ENCODE measurements around the gene ST6GALNAC4. TPM values are rescaled to one million over a fixed set of nuclear protein-coding genes. Genes with fewer than 3 reads are reported as not detected.

ST6GALNAC4 gene
- polyA plus RNA-seq, 3 donors, result 8.9 to 14.0 (median 10.3) TPM

- no peak overlapping the region for H3K9ac ChIP-seq (ENCODE audit: insufficient read depth, low read length, poor library complexity, severe bottlenecking)
- peaks cover 48 to 57% of the 10 kb centered on the region in 2 donors for H3K4me1 ChIP-seq (ENCODE audit: control insufficient read depth in 1 of 2, insufficient read depth in 2 of 2, low read length in 2 of 2)
- no peak overlapping the region for H3K4me3 Mint-ChIP-seq
Measured at GRCh38 chr9:127860260-127860659, 56.6 kb downstream of the ST6GALNAC4 start.

GRCh38 chr9:127858041-127858512 lies 58.8 kb downstream of the ST6GALNAC4 start:
- H3K4me1 Mint-ChIP-seq, result peaks cover 59% of the 10 kb centered on the region
- no peaks in the 10 kb centered on the region for H3K79me2 ChIP-seq (ENCODE audit: insufficient read depth, low read length)
- peaks cover 60 to 61% of the 10 kb centered on the region in 2 donors for H3K4me1 ChIP-seq (ENCODE audit: control insufficient read depth in 1 of 2, insufficient read depth in 2 of 2, low read length in 2 of 2)
- intact Hi-C loops (cut with micrococcal nuclease), result no loop called here
- no peak overlapping the region for H3K27ac ChIP-seq (ENCODE audit: low read depth in 1 of 2, low read length in 2 of 2)
- H3K27me3 ChIP-seq (ENCODE audit: control insufficient read depth in 2 of 2, insufficient read depth in 2 of 2, low read length in 2 of 2), result no peaks in the 10 kb centered on the region
- TF ChIP-seq CTCF (IDR thresholded peaks at IDR 0.05), result no peak
- H3K9me3 ChIP-seq (replicated peaks in 1 of 2; ENCODE audit: control insufficient read depth in 1 of 2, insufficient read depth in 1 of 2, low read length in 2 of 2), result no peaks in the 10 kb centered on the region
- no peak overlapping the region for H3K4me2 ChIP-seq (replicated peaks; ENCODE audit: extremely low read depth, low read length, poor library complexity, severe bottlenecking)
- peaks cover 3 to 4% of the 10 kb centered on the region in 2 donors for H3K36me3 Mint-ChIP-seq
- peaks cover 0 to 5% (median 1%) of the 10 kb centered on the region in 3 donors for H3K27me3 Mint-ChIP-seq (ENCODE audit: low read depth in 3 of 3)
- peaks cover 2% of the 10 kb centered on the region for H4K20me1 ChIP-seq (ENCODE audit: insufficient read depth, low read length)
- WGBS (ENCODE audit: insufficient coverage), result 38% methylated on average over 12 of the region's 12 CpGs
- H3K4me3 Mint-ChIP-seq, result peak overlapping the region in 1 of 2 donors; percentile 1
- peaks cover 0 to 2% (median 0%) of the 10 kb centered on the region in 7 donors for H3K9me3 Mint-ChIP-seq
- H3K4me3 ChIP-seq (replicated peaks in 1 of 3; ENCODE audit: low read depth in 2 of 3, low read length in 3 of 3), result no peak overlapping the region
- H3K36me3 ChIP-seq (replicated peaks in 1 of 2; ENCODE audit: control insufficient read depth in 1 of 2, insufficient read depth in 2 of 2, low read length in 2 of 2), result no peaks in the 10 kb centered on the region
- no peak for DNase-seq
- H3K9ac ChIP-seq (ENCODE audit: insufficient read depth, low read length, poor library complexity, severe bottlenecking), result no peak overlapping the region
- no peak overlapping the region for H2AFZ ChIP-seq (ENCODE audit: insufficient read depth, low read depth, low read length, poor library complexity, severe bottlenecking)
- no peak overlapping the region for H3K27ac Mint-ChIP-seq

More at GRCh38 chr9:127860260-127860659, 56.6 kb downstream of the ST6GALNAC4 start:
- Histone ChIP-seq H3K79me2 (ENCODE audit: insufficient read depth, low read length) (no peaks in the 10 kb centered on the region), H3K27me3 (ENCODE audit: control insufficient read depth in 2 of 2, insufficient read depth in 2 of 2, low read length in 2 of 2) (no peaks in the 10 kb centered on the region), H4K20me1 (ENCODE audit: insufficient read depth, low read length) (no peaks in the 10 kb centered on the region), H3K27ac (ENCODE audit: low read depth in 1 of 2, low read length in 2 of 2) (no peak overlapping the region), H3K4me3 (replicated peaks in 1 of 3; ENCODE audit: low read depth in 2 of 3, low read length in 3 of 3) (no peak overlapping the region), H3K4me2 (replicated peaks; ENCODE audit: extremely low read depth, low read length, poor library complexity, severe bottlenecking) (no peak overlapping the region), H3K36me3 (replicated peaks in 1 of 2; ENCODE audit: control insufficient read depth in 1 of 2, insufficient read depth in 2 of 2, low read length in 2 of 2) (no peaks in the 10 kb centered on the region), H2AFZ (ENCODE audit: insufficient read depth, low read depth, low read length, poor library complexity, severe bottlenecking) (no peak overlapping the region), H3K9me3 (replicated peaks in 1 of 2; ENCODE audit: control insufficient read depth in 1 of 2, insufficient read depth in 1 of 2, low read length in 2 of 2) (no peaks in the 10 kb centered on the region)
- Mint-ChIP-seq H3K36me3 (peaks cover 3 to 4% of the 10 kb centered on the region in 2 donors), H3K27me3 (ENCODE audit: low read depth in 3 of 3) (peaks cover 0 to 5% (median 1%) of the 10 kb centered on the region in 3 donors), H3K9me3 (peaks cover 0 to 2% (median 0%) of the 10 kb centered on the region in 7 donors), H3K27ac (peak overlapping the region in 1 of 7 donors; percentile 61), H3K4me1 (peaks cover 56% of the 10 kb centered on the region)
- TF ChIP-seq CTCF (IDR thresholded peaks at IDR 0.05), result no peak
- WGBS (ENCODE audit: insufficient coverage), result 95% methylated on average over 7 of the region's 8 CpGs
- intact Hi-C loops (cut with micrococcal nuclease), result loop anchor here in 1 of 2 donors (5.0 kb wide), 2 partner anchors 33 to 57 kb away; partner anchors contain the start of gene ST6GALNAC4
- no peak for DNase-seq

Small RNA genes lying within 50 kb of the gene (small RNA-seq; reads per million reads assigned to genes)
- not detected for gene MIR4672 (ENCODE audit: insufficient read length, low read depth)

Other genes starting within 250 kb of the ST6GALNAC4 start
- gene CFAP157, start 210.1 kb downstream of the ST6GALNAC4 start, polyA plus RNA-seq, result under 1 TPM in 2 of 3 donors, not detected in 1; 0.06 to 0.09 TPM
- 10 to 100 TPM in 2 of 3 donors, 1 to 10 TPM in 1; 6.9 to 19.9 (median 19.5) TPM for gene PTRH1, start 201.4 kb downstream of the ST6GALNAC4 start, polyA plus RNA-seq
- gene TTC16, start 201.0 kb downstream of the ST6GALNAC4 start, polyA plus RNA-seq, result under 1 TPM in 1 of 3 donors, not detected in 2; 0.04 TPM
- gene TOR2A, start 181.7 kb downstream of the ST6GALNAC4 start, polyA plus RNA-seq, result 10 to 100 TPM; 57.4 to 63.8 (median 60.0) TPM
- gene SH2D3C, start 138.4 kb downstream of the ST6GALNAC4 start, polyA plus RNA-seq, result 10 to 100 TPM; 11.5 to 47.3 (median 20.5) TPM
- 100 to 1,000 TPM in 1 of 3 donors, 10 to 100 TPM in 2; 24.9 to 139 (median 26.4) TPM for gene CDK9, start 131.0 kb downstream of the ST6GALNAC4 start, polyA plus RNA-seq
- gene FPGS, start 114.2 kb downstream of the ST6GALNAC4 start, polyA plus RNA-seq, result 10 to 100 TPM; 21.3 to 28.5 (median 25.2) TPM
- 10 to 100 TPM; 15.7 to 26.0 (median 17.9) TPM for gene ENG, start 62.4 kb downstream of the ST6GALNAC4 start, polyA plus RNA-seq
- 1 to 10 TPM in 1 of 3 donors, not detected in 2; 3.5 TPM for gene AK1, start 39.4 kb downstream of the ST6GALNAC4 start, polyA plus RNA-seq
- gene ST6GALNAC6, start 17.4 kb downstream of the ST6GALNAC4 start, polyA plus RNA-seq, result 10 to 100 TPM in 2 of 3 donors, 1 to 10 TPM in 1; 8.2 to 14.4 (median 12.0) TPM
- under 1 TPM; 0.31 to 0.57 (median 0.39) TPM for gene PIP5KL1, start 13.7 kb upstream of the ST6GALNAC4 start, polyA plus RNA-seq
- gene DPM2, start 20.8 kb upstream of the ST6GALNAC4 start, polyA plus RNA-seq, result 10 to 100 TPM; 22.4 to 28.7 (median 25.4) TPM
- gene EEIG1, start 63.9 kb upstream of the ST6GALNAC4 start, polyA plus RNA-seq, result 1 to 10 TPM in 2 of 3 donors, under 1 TPM in 1; 0.86 to 2.3 (median 2.1) TPM
- 1 to 10 TPM; 4.6 to 6.5 (median 5.6) TPM for gene NAIF1, start 150.3 kb upstream of the ST6GALNAC4 start, polyA plus RNA-seq
- 10 to 100 TPM in 1 of 3 donors, 1 to 10 TPM in 2; 5.1 to 43.3 (median 6.3) TPM for gene SLC25A25, start 151.2 kb upstream of the ST6GALNAC4 start, polyA plus RNA-seq
- gene PTGES2, start 210.7 kb upstream of the ST6GALNAC4 start, polyA plus RNA-seq, result 10 to 100 TPM; 42.0 to 71.5 (median 49.4) TPM
- gene LCN2, start 232.4 kb upstream of the ST6GALNAC4 start, polyA plus RNA-seq, result under 1 TPM in 1 of 3 donors, not detected in 2; 0.83 TPM
- gene BBLN, start 243.2 kb upstream of the ST6GALNAC4 start, polyA plus RNA-seq, result 10 to 100 TPM; 51.5 to 74.8 (median 54.5) TPM